ENCODE measurements around the gene PKHD1.

GRCh38 chr6:52086741-52087140, 672 bp downstream of the PKHD1 start:
- TF ChIP-seq CTCF (IDR thresholded peaks at IDR 0.05) (no peak), POLR2A (IDR thresholded peaks at IDR 0.05) (no peak)

All from uterus (tissue), 2 donors.